Activated CD4-positive, alpha-beta T cell treated with anti-CD3 and anti-CD28 coated beads, Interleukin-2, amount 50 U/mL, for 1 hour (primary cell): Measurements from ENCODE around the gene TPI1.

Source experiments
- DNase-seq: peaks from one replicate; pipeline ENCODE4 v3.0.0-alpha.2; 2020

TPI1 gene

GRCh38 chr12:6867413-6868210, at the start of gene TPI1:
Gene TPI1 (plus strand): TSS chr12:6867531. CDS start chr12:6867567, 36 bp downstream.
- DNase-seq: peak; percentile 73

GRCh38 chr12:6817662-6818157, 49.6 kb upstream of the TPI1 start:
- no peak for DNase-seq

- no peak for DNase-seq
These were observed 49.1 kb upstream of the TPI1 start for GRCh38 chr12:6818222-6818621.

- no peak for DNase-seq
These were observed 48.7 kb upstream of the TPI1 start for GRCh38 chr12:6818645-6819044.

GRCh38 chr12:6819106-6820030, 48.0 kb upstream of the TPI1 start:
- no peak for DNase-seq

- no peak for DNase-seq
These were observed 47.2 kb upstream of the TPI1 start for GRCh38 chr12:6820166-6820565.

- no peak for DNase-seq
These were observed 45.5 kb upstream of the TPI1 start, which contains the start of gene GPR162 for GRCh38 chr12:6821591-6822425. Gene GPR162 (plus strand): TSS chr12:6821821. CDS start chr12:6823899, 2,078 bp downstream.

GRCh38 chr12:6822426-6823135, 44.8 kb upstream of the TPI1 start:
- no peak for DNase-seq

GRCh38 chr12:6823182-6824084, 43.9 kb upstream of the TPI1 start:
- no peak for DNase-seq

- DNase-seq: no peak
These were observed 43.1 kb upstream of the TPI1 start for GRCh38 chr12:6824085-6824775.

- DNase-seq: no peak
These were observed 42.4 kb upstream of the TPI1 start for GRCh38 chr12:6824901-6825381.

- peak; percentile 83 for DNase-seq
These were observed 41.8 kb upstream of the TPI1 start for GRCh38 chr12:6825398-6826124.

- no peak for DNase-seq
These were observed 41.1 kb upstream of the TPI1 start for GRCh38 chr12:6826125-6826733.

- DNase-seq: no peak
These were observed 40.4 kb upstream of the TPI1 start for GRCh38 chr12:6826734-6827436.

- DNase-seq: peak; percentile 39
These were observed 39.9 kb upstream of the TPI1 start for GRCh38 chr12:6827437-6827911.

GRCh38 chr12:6827982-6828780, 39.1 kb upstream of the TPI1 start, which contains the start of gene P3H3:
Gene P3H3 (plus strand): TSS chr12:6828407. CDS start chr12:6828441, 34 bp downstream.
- DNase-seq: no peak
